ENCODE results near the gene CYYR1.

DNA sequence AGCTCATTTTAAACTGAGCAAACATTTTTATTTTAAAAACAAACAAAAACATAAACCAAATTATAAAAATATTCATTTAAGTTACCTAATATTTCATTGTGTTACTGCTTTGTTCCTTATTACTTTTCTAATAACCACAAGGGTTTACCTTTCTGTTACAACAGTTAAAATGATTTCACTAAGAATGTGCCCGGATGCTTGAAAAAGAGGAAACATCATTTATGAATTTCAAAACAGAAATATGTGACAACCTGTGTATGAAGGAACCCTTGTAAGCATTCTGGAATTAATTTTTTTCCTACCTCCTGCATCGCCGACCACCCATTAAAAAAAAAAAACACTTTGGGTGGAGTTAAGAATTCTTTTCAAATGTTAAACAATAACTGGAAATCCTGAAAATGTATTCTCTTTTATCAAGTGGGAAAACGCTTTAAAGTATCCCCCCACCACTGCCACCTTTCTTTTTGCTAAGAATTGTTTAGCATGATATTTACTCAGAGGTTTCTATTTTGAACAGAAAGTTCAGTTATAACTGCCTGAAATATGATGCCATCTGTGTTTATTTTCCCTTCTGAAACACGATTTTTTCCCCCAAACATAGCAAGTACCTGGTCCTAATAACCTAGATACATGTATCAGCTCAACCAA lies 9.1 kb downstream of the CYYR1 start:
- TF ChIP-seq, protein P1, sequence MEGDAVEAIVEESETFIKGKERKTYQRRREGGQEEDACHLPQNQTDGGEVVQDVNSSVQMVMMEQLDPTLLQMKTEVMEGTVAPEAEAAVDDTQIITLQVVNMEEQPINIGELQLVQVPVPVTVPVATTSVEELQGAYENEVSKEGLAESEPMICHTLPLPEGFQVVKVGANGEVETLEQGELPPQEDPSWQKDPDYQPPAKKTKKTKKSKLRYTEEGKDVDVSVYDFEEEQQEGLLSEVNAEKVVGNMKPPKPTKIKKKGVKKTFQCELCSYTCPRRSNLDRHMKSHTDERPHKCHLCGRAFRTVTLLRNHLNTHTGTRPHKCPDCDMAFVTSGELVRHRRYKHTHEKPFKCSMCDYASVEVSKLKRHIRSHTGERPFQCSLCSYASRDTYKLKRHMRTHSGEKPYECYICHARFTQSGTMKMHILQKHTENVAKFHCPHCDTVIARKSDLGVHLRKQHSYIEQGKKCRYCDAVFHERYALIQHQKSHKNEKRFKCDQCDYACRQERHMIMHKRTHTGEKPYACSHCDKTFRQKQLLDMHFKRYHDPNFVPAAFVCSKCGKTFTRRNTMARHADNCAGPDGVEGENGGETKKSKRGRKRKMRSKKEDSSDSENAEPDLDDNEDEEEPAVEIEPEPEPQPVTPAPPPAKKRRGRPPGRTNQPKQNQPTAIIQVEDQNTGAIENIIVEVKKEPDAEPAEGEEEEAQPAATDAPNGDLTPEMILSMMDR (IDR thresholded peaks at IDR 0.05), result no peak
- no peak for TF ChIP-seq POLR2A (IDR thresholded peaks at IDR 0.05)
